ENCODE measurements around the gene SIGLEC12. TPM values are rescaled to one million over a fixed set of nuclear protein-coding genes. Genes with fewer than 3 reads are reported as not detected.
"Not testable (repeated sequence)": the region's sequence is repeated elsewhere in the genome, so short reads cannot be mapped to it uniquely, and the experiment has no call there.

SIGLEC12 gene
- polyA plus RNA-seq, 12 donors: 0.12 to 0.43 (median 0.15) TPM; not detected in 5

DNA sequence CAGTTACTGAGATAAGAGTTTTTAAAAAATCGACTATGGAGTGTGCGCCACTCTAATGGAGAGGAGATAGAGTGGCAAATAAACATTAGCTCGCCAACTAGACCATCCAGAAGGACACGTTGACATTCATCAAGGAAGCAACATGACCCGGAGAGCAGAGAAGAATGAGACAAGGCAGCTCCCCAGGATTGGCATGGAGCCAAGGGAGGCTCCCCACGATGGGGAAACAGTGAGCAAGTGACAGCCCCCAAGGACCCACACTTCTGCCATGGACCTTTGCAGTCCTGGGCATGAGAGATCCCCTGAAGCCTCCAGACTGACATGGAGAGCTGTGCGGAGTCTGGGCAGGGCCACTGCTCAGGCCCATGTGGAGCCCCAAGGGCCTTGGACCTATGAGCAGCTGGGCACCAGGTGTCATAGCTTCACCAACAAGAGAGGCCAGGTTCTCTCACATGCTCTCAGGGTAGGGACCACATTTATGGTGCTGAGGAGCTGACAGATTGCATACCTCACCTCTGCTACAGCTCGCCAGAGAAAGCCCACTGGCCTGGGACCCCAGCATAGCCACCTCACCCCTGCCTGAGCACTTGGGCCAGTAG is 23.2 kb upstream of the SIGLEC12 start:
- no peak for DNase-seq

DNA sequence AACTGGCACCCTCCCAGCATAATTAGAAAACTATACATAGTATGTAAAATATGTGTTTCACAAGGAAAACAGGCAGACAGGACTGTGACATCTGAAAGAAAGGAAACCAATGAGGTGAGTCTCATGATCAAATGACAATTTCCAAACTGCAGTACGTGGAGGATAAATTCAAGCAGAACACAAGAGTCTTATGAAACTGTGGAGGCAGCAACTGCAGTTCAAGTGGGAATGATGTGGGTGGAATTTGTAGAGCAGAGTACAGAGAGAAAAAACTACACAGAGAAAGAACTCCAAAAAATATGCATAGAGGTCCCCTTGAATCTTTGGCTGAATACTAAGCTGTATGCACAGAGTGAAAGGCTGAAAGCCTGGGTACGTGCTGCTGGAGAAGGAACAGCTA is 20.2 kb upstream of the SIGLEC12 start:
- DNase-seq: no peak

GRCh38 chr19:51521357-51521756 is 19.8 kb upstream of the SIGLEC12 start:
- DNase-seq: no peak

GRCh38 chr19:51520728-51521127 is 19.1 kb upstream of the SIGLEC12 start:
- DNase-seq: no peak

GRCh38 chr19:51514866-51515481 is 13.4 kb upstream of the SIGLEC12 start:
- DNase-seq: peak; percentile 37

DNA sequence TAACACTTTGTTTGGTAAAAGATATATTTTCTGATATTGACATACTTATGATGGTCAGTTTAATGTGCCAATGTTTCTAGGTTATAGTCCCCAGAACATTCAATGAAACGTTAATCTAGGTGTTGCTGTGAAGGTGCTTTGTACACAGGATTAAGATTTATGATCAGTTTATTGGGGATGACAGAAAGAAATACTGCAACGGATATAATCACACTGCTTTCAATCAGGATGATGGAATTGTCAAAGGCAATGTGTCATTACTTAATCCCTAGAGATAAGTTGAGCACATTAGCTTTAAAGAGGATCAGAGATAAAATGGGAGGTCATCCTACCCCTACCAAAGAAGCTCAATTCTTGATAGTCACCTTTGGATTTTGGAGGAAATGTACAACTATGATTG is 12.4 kb upstream of the SIGLEC12 start:
- no peak for DNase-seq

GRCh38 chr19:51511353-51511752 is 9.8 kb upstream of the SIGLEC12 start:
- DNase-seq: no peak

- DNase-seq: no peak
These were observed 8.4 kb upstream of the SIGLEC12 start for GRCh38 chr19:51509823-51510660.

DNA sequence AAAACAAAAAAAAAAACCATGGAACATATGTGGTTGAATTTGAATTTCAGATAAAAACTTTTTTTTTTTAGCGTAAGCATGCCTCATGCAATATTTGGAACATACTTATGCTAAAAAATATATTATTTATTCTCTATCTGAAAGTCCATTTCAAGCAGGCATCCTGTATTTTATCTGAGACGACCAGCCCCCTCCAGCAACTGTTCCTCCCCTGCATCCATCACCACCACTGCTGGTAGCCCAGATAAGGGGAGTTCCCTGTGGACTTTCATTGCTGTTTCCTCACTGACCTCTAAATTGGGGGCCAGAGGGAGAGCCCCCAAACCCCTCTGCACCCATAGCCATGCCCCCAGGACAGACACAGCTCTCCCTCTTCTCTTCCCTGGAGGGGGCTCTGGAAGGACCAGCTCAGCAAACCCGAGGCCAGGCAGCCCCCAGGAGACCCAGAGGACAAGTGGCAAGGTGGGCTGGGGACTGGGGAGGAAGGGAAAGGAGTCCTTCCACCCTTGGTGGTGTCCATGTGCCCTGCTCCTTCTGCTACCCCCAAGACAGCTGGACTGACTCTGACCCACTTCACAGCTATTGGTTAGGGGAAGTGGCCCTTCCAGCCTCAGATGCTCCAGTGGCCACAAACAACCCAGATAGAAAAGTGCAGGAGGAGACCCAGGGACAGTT is 6.6 kb upstream of the SIGLEC12 start:
- DNase-seq: no peak

DNA sequence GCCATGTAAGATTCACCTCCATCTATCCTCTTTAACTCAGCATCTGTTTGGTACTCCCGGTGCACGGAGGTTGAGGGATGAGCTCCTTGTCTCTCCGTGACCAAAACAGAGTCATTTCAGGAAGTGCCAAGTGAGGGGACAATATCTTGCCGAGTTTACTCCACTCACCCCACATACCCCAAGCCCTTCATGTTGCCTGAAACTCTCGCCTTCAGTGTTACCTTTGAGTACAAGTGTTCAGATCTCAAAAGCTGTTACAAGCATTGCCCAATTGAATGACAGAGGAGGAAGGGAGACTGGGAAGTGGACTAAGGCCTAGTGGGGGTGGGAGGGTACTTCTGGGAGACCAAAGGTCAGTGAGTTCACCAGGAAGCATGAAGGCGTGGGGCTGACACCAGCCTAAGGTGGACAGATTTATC is 6.0 kb upstream of the SIGLEC12 start:
- no peak for DNase-seq

GRCh38 chr19:51507192-51507591 is 5.6 kb upstream of the SIGLEC12 start:
- no peak for DNase-seq

- no peak for DNase-seq
These were observed 4.3 kb upstream of the SIGLEC12 start for GRCh38 chr19:51505904-51506303.

DNA sequence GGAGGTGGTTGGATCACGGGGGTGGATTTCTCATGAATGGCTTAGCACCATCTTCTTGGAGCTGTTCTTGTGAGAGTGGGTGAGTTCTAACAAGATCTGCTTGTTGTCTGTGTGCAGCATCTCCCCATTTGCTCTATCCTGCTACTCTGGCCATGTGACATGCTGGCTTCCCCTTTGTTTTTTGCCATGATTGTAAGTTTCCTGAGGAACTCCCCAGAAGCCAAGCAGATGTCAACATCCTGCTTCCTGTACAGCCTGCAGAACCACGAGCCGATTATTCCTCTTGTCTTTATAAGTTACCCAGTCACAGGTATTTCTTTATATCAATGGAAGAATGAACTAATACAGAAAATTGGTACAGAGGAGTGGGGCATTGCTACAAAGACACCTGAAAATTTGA is 2.3 kb upstream of the SIGLEC12 start:
- DNase-seq: no peak

DNA sequence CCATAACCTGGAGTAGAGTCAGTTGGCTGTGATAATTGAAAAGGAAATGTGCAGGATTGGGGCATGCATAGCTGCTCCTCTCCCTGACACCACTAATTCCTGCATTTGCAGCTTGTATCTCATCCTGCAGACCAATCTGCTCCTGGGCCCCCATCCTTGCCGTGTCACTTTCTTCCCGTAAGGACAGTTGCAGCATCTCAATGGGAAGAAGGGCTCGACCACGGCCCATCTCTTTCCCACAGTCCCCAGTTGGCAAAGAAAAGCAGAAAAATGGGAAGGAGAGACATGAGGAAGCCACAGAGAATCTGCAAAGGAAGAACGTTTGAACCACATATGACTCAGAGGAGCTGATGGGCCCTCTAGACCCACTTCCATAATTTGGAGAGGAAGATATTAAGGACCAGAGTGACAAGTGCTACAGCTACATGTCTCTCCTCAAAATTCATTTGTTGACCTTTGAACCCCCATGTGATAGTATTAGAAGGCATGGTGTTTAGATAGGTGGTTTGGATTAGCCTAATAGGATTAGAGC is 1.8 kb upstream of the SIGLEC12 start:
- no peak for DNase-seq

GRCh38 chr19:51500931-51501330 is 669 bp downstream of the SIGLEC12 start:
- DNase-seq: not testable (repeated sequence)

DNA sequence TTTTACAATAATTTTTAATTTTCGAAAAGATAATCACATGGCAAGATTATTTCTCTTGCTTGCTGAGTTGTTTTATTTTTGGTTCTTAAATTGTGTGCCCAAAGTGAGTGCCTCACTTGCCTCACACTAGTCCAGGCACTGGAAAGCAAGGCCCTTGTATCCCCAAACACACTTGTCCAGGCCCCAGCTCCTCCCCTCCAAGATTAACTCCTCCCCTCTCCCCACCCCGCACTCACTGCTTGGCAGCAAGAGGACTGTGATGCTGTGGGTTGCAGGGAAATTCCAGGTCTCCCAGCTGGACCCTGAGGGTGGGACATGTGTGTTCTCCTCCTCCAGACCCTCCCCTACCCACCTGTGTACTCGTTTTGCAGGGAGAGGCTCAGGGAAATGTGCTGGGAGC is 3.9 kb downstream of the SIGLEC12 start:
- DNase-seq: no peak

DNA sequence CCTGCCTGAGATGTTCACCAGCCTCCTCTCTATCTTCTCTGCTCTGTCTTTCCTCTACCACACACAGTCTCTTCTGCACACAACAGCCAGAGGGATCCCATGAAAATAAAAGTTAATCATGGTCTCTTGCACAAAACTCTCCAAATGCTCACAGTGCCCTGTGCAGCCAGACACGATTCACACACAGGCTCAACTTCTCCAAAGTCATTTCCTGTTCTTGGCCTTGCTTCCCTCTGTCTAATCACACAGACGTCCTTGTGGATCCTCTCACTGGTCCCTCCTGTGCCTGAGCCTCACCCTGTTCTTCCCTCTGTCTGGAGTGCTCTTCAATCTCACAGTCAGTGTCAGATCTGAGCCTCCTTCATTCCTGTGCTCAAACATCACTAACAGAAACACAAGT is 7.8 kb downstream of the SIGLEC12 start:
- DNase-seq: no peak

DNA sequence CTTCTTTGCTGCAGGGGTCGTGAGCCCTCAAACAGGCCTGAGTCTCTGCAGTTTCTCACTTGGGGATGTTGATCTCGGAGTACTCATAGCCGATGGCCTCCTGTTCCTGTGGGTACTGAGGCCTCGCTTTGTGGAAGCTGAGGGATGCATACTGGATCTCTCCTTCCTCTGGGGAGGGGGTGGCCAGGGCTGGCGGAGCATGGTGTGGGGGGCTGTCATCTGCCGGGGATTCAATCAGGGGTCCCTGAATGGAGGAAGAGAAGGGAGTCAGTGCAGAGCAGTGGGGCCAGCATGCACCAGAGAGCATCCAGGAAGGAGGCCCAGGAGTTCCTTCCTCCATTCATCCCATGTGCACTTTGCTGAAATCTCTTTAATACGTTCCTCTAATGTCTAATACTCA is 10.0 kb downstream of the SIGLEC12 start:
- no peak for DNase-seq

GRCh38 chr19:51490676-51491075 is 10.9 kb downstream of the SIGLEC12 start:
- DNase-seq: no peak

- no peak for DNase-seq
These were observed 12.5 kb downstream of the SIGLEC12 start for GRCh38 chr19:51489113-51489512.

- no peak for DNase-seq
These were observed 13.1 kb downstream of the SIGLEC12 start for GRCh38 chr19:51488491-51488890.

DNA sequence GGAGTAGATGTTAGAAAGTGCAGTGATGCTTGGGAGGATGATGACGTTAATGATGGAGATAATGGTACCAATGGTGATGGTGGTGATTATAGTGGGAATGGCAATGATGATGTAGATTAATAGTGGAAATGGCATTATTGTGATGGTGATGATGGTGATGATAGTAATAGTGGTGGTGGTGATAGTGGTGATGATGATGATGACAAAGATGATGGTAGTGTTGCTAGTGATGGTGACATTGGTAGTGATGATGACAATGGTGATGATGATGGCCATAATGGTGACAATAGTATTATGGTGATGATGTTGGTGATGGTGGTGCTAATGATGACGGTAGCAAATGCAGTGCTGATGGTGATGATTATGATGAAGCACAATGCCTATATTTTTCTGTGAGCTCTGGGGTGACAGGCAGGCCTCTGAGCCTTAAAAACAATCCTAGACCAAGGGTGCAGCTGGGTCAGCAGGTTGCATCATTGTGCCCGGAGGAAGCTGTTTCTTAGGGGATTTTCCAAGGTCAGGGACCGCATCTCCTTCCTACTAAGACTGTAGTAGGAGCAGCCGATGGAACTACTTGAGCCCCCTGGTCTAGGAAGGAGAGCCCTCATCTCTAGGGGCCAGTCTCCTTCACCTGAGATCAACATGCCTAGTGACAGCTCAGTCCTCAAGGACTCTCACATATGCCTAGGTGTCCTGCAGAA is 15.5 kb downstream of the SIGLEC12 start:
- no peak for DNase-seq
